B cell (primary cell): Measurements from ENCODE around the gene CDH2. TPM values are rescaled to one million over a fixed set of nuclear protein-coding genes. Genes with fewer than 3 reads are reported as not detected.

Source experiments
- ATAC-seq: fragments of 200-7000 bp; cut with Tn5 transposase; one replicate; pipeline ENCODE4 v1.10.0; 2021; ENCODE audit warnings: low read depth, mild to moderate bottlenecking, moderate number of reproducible peaks, moderate library complexity
- CTCF ChIA-PET: fragments of 350-600 bp; sonication (Branson Sonifier 250); formaldehyde crosslinking; loops from one replicate; lab custom pipeline; 2021; ENCODE audit warnings: antibody characterized with exemption, inconsistent platforms; lab: Charles Lee
- POLR2A ChIA-PET: fragments of 350-600 bp; sonication (Branson Sonifier 250); formaldehyde crosslinking; loops from one replicate; lab custom pipeline; 2021; ENCODE audit warnings: antibody characterized with exemption; lab: Charles Lee
- DNase-seq: peaks from one replicate; pipeline ENCODE4 v3.0.0; 2013
- H2AFZ ChIP-seq: 2 replicates; pipeline ENCODE4 v1.6.1; 2012; ENCODE audit warnings: mild to moderate bottlenecking, low read depth, low read length; ENCODE audit not compliant: insufficient read depth, poor library complexity, severe bottlenecking
- H3K27ac ChIP-seq, 2 donors: 1 replicate in 1 of 2; 2 replicates in 1 of 2; pipeline ENCODE4 v1.5.1; 2012 to 2013; ENCODE audit warnings: low read length in 2 of 2, mild to moderate bottlenecking in 2 of 2, moderate library complexity in 1 of 2
- H3K27me3 ChIP-seq, 4 experiments: fragments of 200-600 bp in 1 of 4; sonication (generic) in 1 of 4; replicated peaks in 1 of 4; 1 replicate in 2 of 4; 2 replicates in 2 of 4; pipeline versions ENCODE4 v1.6.1 to v1.7.0; 2013 to 2016; ENCODE audit warnings: low read length in 3 of 4, mild to moderate bottlenecking in 2 of 4, mixed read lengths in 1 of 4, moderate library complexity in 1 of 4; ENCODE audit not compliant: insufficient read depth in 4 of 4, control insufficient read depth in 3 of 4; ENCODE audit errors: control extremely low read depth in 1 of 4
- H3K36me3 ChIP-seq, 2 experiments: replicated peaks in 1 of 2; 1 replicate in 1 of 2; 2 replicates in 1 of 2; pipeline versions ENCODE4 v1.6.1 to v1.7.1; 2013; ENCODE audit warnings: low read length in 1 of 2; ENCODE audit not compliant: insufficient read depth in 2 of 2, control insufficient read depth in 1 of 2; ENCODE audit errors: control extremely low read depth in 1 of 2, extremely low read depth in 1 of 2
- H3K4me1 ChIP-seq, 2 donors: fragments of 200-600 bp in 1 of 2; sonication (generic) in 1 of 2; 1 replicate in 1 of 2; 2 replicates in 1 of 2; pipeline versions ENCODE4 v1.5.1 to v1.6.1; 2013 to 2017; ENCODE audit warnings: low read length in 2 of 2; ENCODE audit not compliant: control insufficient read depth in 2 of 2, insufficient read depth in 2 of 2
- H3K4me2 ChIP-seq: replicated peaks from 2 replicates; pipeline ENCODE3; 2012; ENCODE audit warnings: mild to moderate bottlenecking, low read depth, low read length; ENCODE audit not compliant: poor library complexity, severe bottlenecking
- H3K4me3 ChIP-seq, 5 experiments: fragments of 200-600 bp in 1 of 5; sonication (generic) in 1 of 5; 1 replicate in 3 of 5; 2 replicates in 2 of 5; pipeline versions ENCODE4 v1.5.1 to v1.7.0; 2011 to 2016; ENCODE audit warnings: low read length in 4 of 5, mild to moderate bottlenecking in 4 of 5, low read depth in 2 of 5, control low read depth in 1 of 5, moderate library complexity in 1 of 5; ENCODE audit not compliant: insufficient read depth in 1 of 5; ENCODE audit errors: control extremely low read depth in 1 of 5, extremely low read depth in 1 of 5
- H3K79me2 ChIP-seq: fragments of 200-600 bp; sonication (generic); one replicate; pipeline ENCODE4 v1.6.0; 2016; ENCODE audit warnings: low read length; ENCODE audit not compliant: control insufficient read depth, insufficient read depth
- H3K9ac ChIP-seq: fragments of 200-600 bp; sonication (generic); 2 replicates; pipeline ENCODE4 v1.6.1; 2017; ENCODE audit warnings: mild to moderate bottlenecking, low read length, moderate library complexity
- H3K9me3 ChIP-seq, 3 donors: one replicate each; pipeline versions ENCODE4 v1.6.1 to v1.7.1; 2013; ENCODE audit warnings: low read length in 2 of 3; ENCODE audit not compliant: control insufficient read depth in 2 of 3, insufficient read depth in 1 of 3; ENCODE audit errors: control extremely low read depth in 1 of 3
- H4K20me1 ChIP-seq: 2 replicates; pipeline ENCODE4 v1.6.0; 2012; ENCODE audit warnings: mild to moderate bottlenecking, low read length; ENCODE audit not compliant: insufficient read depth, control insufficient read depth, poor library complexity, severe bottlenecking
- H3K27ac Mint-ChIP-seq: one replicate; pipeline ENCODE4 v1.8.0; 2021; ENCODE audit warnings: mixed read lengths
- H3K27me3 Mint-ChIP-seq: one replicate; pipeline ENCODE4 v1.8.0; 2021; ENCODE audit warnings: mixed read lengths
- H3K4me1 Mint-ChIP-seq: one replicate; pipeline ENCODE4 v1.8.0; 2021; ENCODE audit warnings: mixed read lengths
- H3K4me3 Mint-ChIP-seq: one replicate; pipeline ENCODE4 v1.8.0; 2021; ENCODE audit warnings: mixed read lengths
- H3K9me3 Mint-ChIP-seq: one replicate; pipeline ENCODE4 v1.8.0; 2022; ENCODE audit warnings: mixed read lengths; ENCODE audit not compliant: insufficient read depth
- CTCF ChIP-seq: fragments of 200-600 bp; IDR thresholded peaks from one replicate; pipeline ENCODE4 v1.8.0; 2022; ENCODE audit warnings: antibody characterized with exemption, mild to moderate bottlenecking
- EZH2 ChIP-seq: IDR thresholded peaks from 2 replicates; pipeline ENCODE4 v1.6.1; 2012; ENCODE audit warnings: borderline replicate concordance, low read depth, mild to moderate bottlenecking, moderate library complexity, low read length; ENCODE audit not compliant: insufficient read depth, poor library complexity, severe bottlenecking
- WGBS: methylation state at CpG from one replicate; pipeline ENCODE4 v1.1.5; 2013; ENCODE audit warnings: missing lambda C conversion rate; ENCODE audit not compliant: insufficient coverage; 5-methylcytosine and 5-hydroxymethylcytosine counted together
- intact Hi-C: fragments of 100-400 bp; cut with micrococcal nuclease; formaldehyde crosslinking; loops from one replicate; pipeline ENCODE4 v1.10.0; 2022
- polyA plus RNA-seq: library from polyadenylated mRNA; depleted of rRNA; stranded (reverse); fragments of >200 nt; gene quantifications from 2 replicates; pipeline ENCODE4 v1.2.3, GENCODE V29; 2012
- total RNA-seq, 2 donors: library from RNA; stranded (reverse); fragments of 120-200 nt in 1 of 2; gene quantifications; 1 replicate in 1 of 2; 2 replicates in 1 of 2; pipeline versions ENCODE4 v1.2.3 to v1.2.4, GENCODE V29; 2013 to 2022

Gene CDH2
- total and polyA plus RNA-seq, 2 donors (not counting 1 experiment from before 2014, with no cell fraction given): not detected

- Mint-ChIP-seq H3K9me3 (no peaks in the 10 kb centered on the region), H3K4me3 (no peak overlapping the region)
Observed at GRCh38 chr18:28039078-28039477, 137.9 kb downstream of the CDH2 start.

GRCh38 chr18:28036488-28036887, 140.4 kb downstream of the CDH2 start:
- H4K20me1 ChIP-seq: no peaks in the 10 kb centered on the region
- ChIA-PET POLR2A (no interaction called here), CTCF (no interaction called here)
- Mint-ChIP-seq H3K4me3 (no peak overlapping the region), H3K27me3 (no peaks in the 10 kb centered on the region), H3K4me1 (no peaks in the 10 kb centered on the region), H3K27ac (no peak overlapping the region), H3K9me3 (peaks cover 7% of the 10 kb centered on the region)
- no peak overlapping the region for H3K4me3 ChIP-seq
- no peak overlapping the region for H2AFZ ChIP-seq
- TF ChIP-seq CTCF (no peak), EZH2 (no peak)
- no peaks in the 10 kb centered on the region for H3K4me1 ChIP-seq
- H3K4me2 ChIP-seq: no peak overlapping the region
- ATAC-seq (no peak), DNase-seq (no peak)
- H3K27ac ChIP-seq: no peak overlapping the region
- no peaks in the 10 kb centered on the region for H3K27me3 ChIP-seq
- intact Hi-C loops: no loop called here
- H3K9ac ChIP-seq: no peak overlapping the region
- H3K36me3 ChIP-seq: no peaks in the 10 kb centered on the region
- WGBS: 83% methylated on average over 1 of the region's 5 CpGs
- H3K79me2 ChIP-seq: no peaks in the 10 kb centered on the region
- H3K9me3 ChIP-seq: no peaks in the 10 kb centered on the region

More at GRCh38 chr18:28039078-28039477, 137.9 kb downstream of the CDH2 start:
- DNase-seq (no peak), ATAC-seq (no peak)
- no peak overlapping the region for H2AFZ ChIP-seq
- ChIA-PET POLR2A (no interaction called here), CTCF (no interaction called here)
- no peak overlapping the region for H3K4me3 ChIP-seq
- no peak overlapping the region for H3K4me2 ChIP-seq
- no peaks in the 10 kb centered on the region for H3K36me3 ChIP-seq
- no peaks in the 10 kb centered on the region for H3K4me1 ChIP-seq
- H3K9ac ChIP-seq: no peak overlapping the region
- no peaks in the 10 kb centered on the region for H3K4me1 Mint-ChIP-seq
- intact Hi-C loops: no loop called here
- no peak overlapping the region for H3K27ac ChIP-seq
- H3K27me3 Mint-ChIP-seq: no peaks in the 10 kb centered on the region
- no peak for TF ChIP-seq EZH2
- no peak for TF ChIP-seq CTCF
- H4K20me1 ChIP-seq: no peaks in the 10 kb centered on the region
- H3K27me3 ChIP-seq: no peaks in the 10 kb centered on the region
- H3K79me2 ChIP-seq: no peaks in the 10 kb centered on the region
- 97% methylated on average over 3 of the region's 5 CpGs for WGBS
- no peaks in the 10 kb centered on the region for H3K9me3 ChIP-seq
- H3K27ac Mint-ChIP-seq: no peak overlapping the region
